H9 (cell line): ENCODE measurements around the gene MYO18B. TPM values are rescaled to one million over a fixed set of nuclear protein-coding genes. Genes with fewer than 3 reads are reported as not detected.

ENCODE experiments used
- DNase-seq: peaks from one replicate; pipeline ENCODE4 v3.0.0-alpha.2; 2017
- H2AFZ ChIP-seq: one replicate; pipeline ENCODE4 v1.6.1; 2013; ENCODE audit warnings: mild to moderate bottlenecking, low read length, control low read depth, moderate library complexity
- H2AK5ac ChIP-seq: 2 replicates; pipeline ENCODE4 v1.6.1; 2013; ENCODE audit warnings: low read length, control low read depth, mixed read lengths; ENCODE audit not compliant: insufficient read length
- H2BK120ac ChIP-seq: one replicate; pipeline ENCODE4 v1.6.1; 2013; ENCODE audit warnings: low read depth, mild to moderate bottlenecking, low read length, control low read depth, inconsistent platforms; ENCODE audit not compliant: poor library complexity, severe bottlenecking
- H2BK12ac ChIP-seq: 2 replicates; pipeline ENCODE4 v1.6.1; 2013; ENCODE audit warnings: low read length, control low read depth, mixed read lengths, low read depth; ENCODE audit not compliant: insufficient read length
- H2BK15ac ChIP-seq: 2 replicates; pipeline ENCODE4 v1.6.1; 2013; ENCODE audit warnings: low read depth, low read length, control low read depth
- H2BK20ac ChIP-seq: one replicate; pipeline ENCODE4 v1.6.1; 2013; ENCODE audit warnings: low read depth, mild to moderate bottlenecking, low read length, control low read depth, inconsistent platforms; ENCODE audit not compliant: poor library complexity, severe bottlenecking
- H2BK5ac ChIP-seq: 2 replicates; pipeline ENCODE4 v1.6.1; 2013; ENCODE audit warnings: low read length, control low read depth, mixed read lengths; ENCODE audit not compliant: insufficient read length
- H3K14ac ChIP-seq: 2 replicates; pipeline ENCODE4 v1.6.1; 2013; ENCODE audit warnings: low read length, control low read depth; ENCODE audit not compliant: insufficient read depth
- H3K18ac ChIP-seq: 2 replicates; pipeline ENCODE4 v1.6.1; 2013; ENCODE audit warnings: low read depth, mild to moderate bottlenecking, mixed read lengths, low read length, control low read depth; ENCODE audit not compliant: insufficient read length
- H3K23ac ChIP-seq: 2 replicates; pipeline ENCODE4 v1.6.1; 2013; ENCODE audit warnings: low read length, control low read depth, mixed read lengths, low read depth; ENCODE audit not compliant: insufficient read length
- H3K23me2 ChIP-seq: 2 replicates; pipeline ENCODE4 v1.6.1; 2013; ENCODE audit warnings: low read depth, mild to moderate bottlenecking, mixed read lengths, low read length, control low read depth; ENCODE audit not compliant: insufficient read length, poor library complexity, severe bottlenecking
- H3K27ac ChIP-seq: 2 replicates; pipeline ENCODE4 v1.5.1; 2013; ENCODE audit warnings: low read length, control low read depth, mixed read lengths, low read depth; ENCODE audit not compliant: insufficient read length
- H3K27me3 ChIP-seq: 2 replicates; pipeline ENCODE4 v1.6.1; 2013; ENCODE audit warnings: low read length, control low read depth, inconsistent platforms; ENCODE audit not compliant: insufficient read depth
- H3K4ac ChIP-seq: 2 replicates; pipeline ENCODE4 v1.6.1; 2013; ENCODE audit warnings: low read depth, mild to moderate bottlenecking, control low read depth, inconsistent platforms, low read length, moderate library complexity
- H3K4me1 ChIP-seq: 2 replicates; pipeline ENCODE4 v1.6.1; 2013; ENCODE audit warnings: low read length, control low read depth, inconsistent platforms; ENCODE audit not compliant: insufficient read depth
- H3K4me2 ChIP-seq: 2 replicates; pipeline ENCODE4 v1.6.1; 2013; ENCODE audit warnings: low read length, control low read depth, mixed read lengths; ENCODE audit not compliant: insufficient read length, insufficient read depth
- H3K56ac ChIP-seq: 2 replicates; pipeline ENCODE4 v1.6.1; 2013; ENCODE audit warnings: low read depth, mild to moderate bottlenecking, mixed read lengths, low read length, control low read depth; ENCODE audit not compliant: insufficient read length
- H3K79me1 ChIP-seq: 2 replicates; pipeline ENCODE4 v1.6.1; 2013; ENCODE audit warnings: low read depth, mild to moderate bottlenecking, moderate library complexity, low read length, control low read depth, inconsistent platforms; ENCODE audit not compliant: insufficient read depth, poor library complexity, severe bottlenecking
- H3K79me2 ChIP-seq: 2 replicates; pipeline ENCODE4 v1.6.1; 2013; ENCODE audit warnings: low read length, control low read depth, inconsistent platforms; ENCODE audit not compliant: insufficient read depth
- H3K9ac ChIP-seq: 2 replicates; pipeline ENCODE4 v1.6.1; 2013; ENCODE audit warnings: low read length, control low read depth, mixed read lengths; ENCODE audit not compliant: insufficient read length; ENCODE audit errors: extremely low read depth
- H3K9me3 ChIP-seq: one replicate; pipeline ENCODE4 v1.6.1; 2013; ENCODE audit warnings: low read depth, low read length, inconsistent platforms; ENCODE audit not compliant: control insufficient read depth
- H3T11ph ChIP-seq: one replicate; pipeline ENCODE4 v1.6.1; 2013; ENCODE audit warnings: mild to moderate bottlenecking, low read length, control low read depth, inconsistent platforms
- H4K20me1 ChIP-seq: one replicate; pipeline ENCODE4 v1.6.1; 2013; ENCODE audit not compliant: control insufficient read depth, insufficient read length, insufficient read depth
- H4K5ac ChIP-seq: 2 replicates; pipeline ENCODE4 v1.6.1; 2013; ENCODE audit warnings: low read depth, mild to moderate bottlenecking, mixed read lengths, low read length, control low read depth; ENCODE audit not compliant: insufficient read length
- H4K8ac ChIP-seq: replicated peaks from 2 replicates; pipeline ENCODE4 v1.6.1; 2013; ENCODE audit warnings: low read length, control low read depth, mixed read lengths, low read depth; ENCODE audit not compliant: insufficient read length
- H4K91ac ChIP-seq: 2 replicates; pipeline ENCODE4 v1.6.1; 2013; ENCODE audit warnings: low read depth, mild to moderate bottlenecking, moderate library complexity, mixed read lengths, low read length, control low read depth; ENCODE audit not compliant: insufficient read length
- H3K27ac Mint-ChIP-seq, 3 experiments: 2 replicates in 2 of 3; 3 replicates in 1 of 3; pipeline ENCODE4 v1.8.0; 2020 to 2021; ENCODE audit warnings: mixed read lengths in 3 of 3, mild to moderate bottlenecking in 1 of 3, moderate library complexity in 1 of 3
- H3K27me3 Mint-ChIP-seq: 2 replicates; pipeline ENCODE4 v1.8.0; 2021; ENCODE audit warnings: low read depth, mild to moderate bottlenecking, moderate library complexity, mixed read lengths
- H3K36me3 Mint-ChIP-seq, 3 experiments: 2 replicates in 2 of 3; 3 replicates in 1 of 3; pipeline ENCODE4 v1.8.0; 2020 to 2021; ENCODE audit warnings: low read depth in 3 of 3, mixed read lengths in 3 of 3; ENCODE audit not compliant: insufficient read depth in 1 of 3
- H3K4me1 Mint-ChIP-seq, 2 experiments: 2 replicates each; pipeline ENCODE4 v1.8.0; 2020; ENCODE audit warnings: mixed read lengths in 2 of 2
- H3K4me3 Mint-ChIP-seq, 2 experiments: 2 replicates in 1 of 2; 3 replicates in 1 of 2; pipeline ENCODE4 v1.8.0; 2020 to 2021; ENCODE audit warnings: mild to moderate bottlenecking in 2 of 2, mixed read lengths in 2 of 2, moderate library complexity in 1 of 2
- H3K9me3 Mint-ChIP-seq, 2 experiments: 2 replicates in 1 of 2; 3 replicates in 1 of 2; pipeline ENCODE4 v1.8.0; 2020; ENCODE audit warnings: mild to moderate bottlenecking in 2 of 2, mixed read lengths in 2 of 2, moderate library complexity in 1 of 2
- CTCF ChIP-seq: fragments of 200-600 bp; sonication (generic); conservative IDR thresholded peaks from 3 replicates; pipeline ENCODE4 v1.8.0; 2021; ENCODE audit warnings: antibody characterized with exemption, mild to moderate bottlenecking
- WGBS: extraction: QIAGEN DNeasy Blood & Tissue Kit; methylation state at CpG from one replicate; pipeline ENCODE4 v1.1.7; 2013; ENCODE audit warnings: missing lambda C conversion rate, low lambda C conversion rate, mixed read lengths; ENCODE audit not compliant: insufficient read length; ENCODE audit errors: extremely low coverage; 5-methylcytosine and 5-hydroxymethylcytosine counted together
- total RNA-seq: library from RNA; stranded (reverse); gene quantifications from 2 replicates; pipeline ENCODE4 v1.2.1, GENCODE V29; 2021

The MYO18B gene
- total RNA-seq, 1 experiment from 2014 or later: 0.46 TPM

GRCh38 chr22:25802018-25802417 is 60.0 kb downstream of the MYO18B start:
- H3K23me2 ChIP-seq: no peaks in the 10 kb centered on the region
- no peaks in the 10 kb centered on the region for H3K79me2 ChIP-seq
- H3K56ac ChIP-seq: no peak overlapping the region
- H2BK12ac ChIP-seq: no peak overlapping the region
- no peaks in the 10 kb centered on the region for H3K9me3 ChIP-seq
- no peaks in the 10 kb centered on the region for H3K4me1 Mint-ChIP-seq
- H3K23ac ChIP-seq: no peak overlapping the region
- H4K91ac ChIP-seq: no peak overlapping the region
- no peaks in the 10 kb centered on the region for H3K27me3 ChIP-seq
- no peak overlapping the region for H2BK120ac ChIP-seq
- H3K9ac ChIP-seq: no peak overlapping the region
- no peaks in the 10 kb centered on the region for H3K79me1 ChIP-seq
- no peak overlapping the region for H3K27ac Mint-ChIP-seq
- no CpG with 5 or more reads among the region's 2 CpGs for WGBS
- no peaks in the 10 kb centered on the region for H3K4me1 ChIP-seq
- no peak overlapping the region for H3K4me3 Mint-ChIP-seq
- no peaks in the 10 kb centered on the region for H3K9me3 Mint-ChIP-seq
- no peak overlapping the region for H2AK5ac ChIP-seq
- no peak for TF ChIP-seq CTCF
- no peak overlapping the region for H3K18ac ChIP-seq
- no peak overlapping the region for H4K8ac ChIP-seq
- no peak overlapping the region for H2AFZ ChIP-seq
- H3K27ac ChIP-seq: no peak overlapping the region
- no peak overlapping the region for H2BK20ac ChIP-seq
- no peaks in the 10 kb centered on the region for H4K20me1 ChIP-seq
- H3T11ph ChIP-seq: no peak overlapping the region
- H3K27me3 Mint-ChIP-seq: peaks cover 29% of the 10 kb centered on the region
- no peak overlapping the region for H3K4me2 ChIP-seq
- no peak overlapping the region for H2BK15ac ChIP-seq
- H2BK5ac ChIP-seq: no peak overlapping the region
- no peak for DNase-seq
- no peak overlapping the region for H3K4ac ChIP-seq
- no peak overlapping the region for H3K14ac ChIP-seq
- no peaks in the 10 kb centered on the region for H3K36me3 Mint-ChIP-seq
- no peak overlapping the region for H4K5ac ChIP-seq
